ENCODE results near the gene TUB.

Gene TUB

DNA sequence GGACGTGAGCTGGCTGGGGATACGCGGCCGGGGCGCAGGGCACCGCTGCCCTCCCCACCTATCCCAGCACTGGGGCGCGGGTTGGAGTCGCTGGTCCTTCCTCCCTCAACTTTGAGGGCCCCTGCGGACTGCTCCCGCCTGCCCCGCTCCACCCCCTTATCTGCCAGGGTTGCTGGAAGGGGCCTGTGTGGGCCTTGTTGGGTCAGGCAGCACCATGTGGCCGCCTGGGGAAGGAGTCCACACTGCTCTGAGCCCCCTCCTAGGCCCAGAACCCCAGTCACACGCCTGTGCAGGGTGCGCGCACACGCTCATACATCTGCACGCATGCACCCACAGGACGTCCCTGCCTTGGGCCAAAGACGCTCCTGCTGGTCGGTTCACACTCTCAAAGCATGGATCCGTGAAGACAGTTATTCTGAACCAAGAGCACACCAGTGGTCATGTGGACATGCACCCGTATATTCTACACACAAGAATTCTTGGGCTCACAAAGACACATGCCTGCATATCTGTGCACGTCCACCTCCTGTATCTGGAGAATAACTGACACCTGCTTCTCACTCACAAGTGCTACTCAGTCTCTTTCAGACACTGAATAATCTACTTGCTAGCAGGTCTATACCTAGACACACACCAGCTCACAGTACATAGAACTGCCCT is 710 bp downstream of the TUB start:
- peak overlapping the region; percentile 49 for H3K4me3 ChIP-seq (replicated peaks; ENCODE audit: low read depth, low read length)
- TF ChIP-seq, protein P1, sequence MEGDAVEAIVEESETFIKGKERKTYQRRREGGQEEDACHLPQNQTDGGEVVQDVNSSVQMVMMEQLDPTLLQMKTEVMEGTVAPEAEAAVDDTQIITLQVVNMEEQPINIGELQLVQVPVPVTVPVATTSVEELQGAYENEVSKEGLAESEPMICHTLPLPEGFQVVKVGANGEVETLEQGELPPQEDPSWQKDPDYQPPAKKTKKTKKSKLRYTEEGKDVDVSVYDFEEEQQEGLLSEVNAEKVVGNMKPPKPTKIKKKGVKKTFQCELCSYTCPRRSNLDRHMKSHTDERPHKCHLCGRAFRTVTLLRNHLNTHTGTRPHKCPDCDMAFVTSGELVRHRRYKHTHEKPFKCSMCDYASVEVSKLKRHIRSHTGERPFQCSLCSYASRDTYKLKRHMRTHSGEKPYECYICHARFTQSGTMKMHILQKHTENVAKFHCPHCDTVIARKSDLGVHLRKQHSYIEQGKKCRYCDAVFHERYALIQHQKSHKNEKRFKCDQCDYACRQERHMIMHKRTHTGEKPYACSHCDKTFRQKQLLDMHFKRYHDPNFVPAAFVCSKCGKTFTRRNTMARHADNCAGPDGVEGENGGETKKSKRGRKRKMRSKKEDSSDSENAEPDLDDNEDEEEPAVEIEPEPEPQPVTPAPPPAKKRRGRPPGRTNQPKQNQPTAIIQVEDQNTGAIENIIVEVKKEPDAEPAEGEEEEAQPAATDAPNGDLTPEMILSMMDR (IDR thresholded peaks at IDR 0.05; ENCODE audit: low read length, missing control alignments), result no peak
- DNase-seq (ENCODE audit: low read depth), result no peak

DNA sequence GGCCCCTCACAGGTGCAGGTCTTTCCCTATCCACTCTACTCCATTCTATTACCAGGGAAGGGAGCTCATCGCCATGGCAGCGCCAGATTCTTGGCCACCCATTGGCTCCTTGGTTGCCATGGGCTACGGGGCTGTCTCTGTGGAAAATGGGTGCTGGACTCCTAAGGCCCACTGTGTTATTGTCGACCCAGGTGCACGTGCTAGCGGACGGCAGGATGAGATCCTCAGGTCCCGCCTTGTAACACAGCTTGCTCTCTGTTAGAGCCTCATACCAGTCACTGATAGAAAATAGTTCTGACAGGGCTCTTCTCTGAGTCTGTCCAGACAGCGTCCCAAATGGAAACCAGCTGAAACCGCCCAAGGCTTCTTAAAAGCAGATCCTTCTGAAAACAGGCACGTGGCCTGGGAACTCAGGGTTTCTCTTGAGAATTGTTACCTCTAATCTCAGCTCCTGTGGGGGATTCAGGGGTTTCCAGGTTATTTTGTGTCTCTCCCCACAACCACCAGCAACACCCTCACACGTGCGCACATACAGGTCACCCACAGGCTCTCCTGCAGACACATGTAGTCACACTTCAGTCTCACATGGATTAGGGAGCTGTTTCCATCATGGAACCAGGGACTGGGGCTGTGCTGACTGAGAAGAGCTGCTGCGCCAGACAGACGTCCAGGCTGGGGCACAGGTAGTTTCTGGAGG is 1.5 kb downstream of the TUB start:
- no peak for DNase-seq (ENCODE audit: low read depth)
- H3K4me3 ChIP-seq (replicated peaks; ENCODE audit: low read depth, low read length), result no peak overlapping the region
- TF ChIP-seq, protein P1 (IDR thresholded peaks at IDR 0.05; ENCODE audit: low read length, missing control alignments), result no peak

DNA sequence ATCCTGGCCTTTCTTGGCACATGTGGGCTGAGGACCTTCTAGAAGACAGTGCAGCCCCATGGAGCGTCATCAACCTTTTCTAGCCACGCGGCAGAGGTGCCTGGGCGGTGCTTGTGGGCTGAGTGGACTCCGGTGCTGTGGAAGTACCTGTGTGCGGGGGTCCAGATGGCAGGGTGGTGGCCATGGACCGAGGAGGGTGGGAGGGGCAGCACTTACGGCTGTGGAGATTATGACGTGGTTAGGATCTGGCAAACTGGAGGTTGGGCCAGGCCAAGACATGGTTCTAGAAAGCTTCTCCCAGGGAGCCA is 2.0 kb downstream of the TUB start:
- no peak for DNase-seq (ENCODE audit: low read depth)
- no peak overlapping the region for H3K4me3 ChIP-seq (replicated peaks; ENCODE audit: low read depth, low read length)
- TF ChIP-seq, protein P1 (IDR thresholded peaks at IDR 0.05; ENCODE audit: low read length, missing control alignments), result no peak

GRCh38 chr11:8083871-8084281 is 2.9 kb downstream of the TUB start:
- H3K4me3 ChIP-seq (replicated peaks; ENCODE audit: low read depth, low read length), result no peak overlapping the region
- TF ChIP-seq, protein P1 (IDR thresholded peaks at IDR 0.05; ENCODE audit: low read length, missing control alignments), result no peak
- no peak for DNase-seq (ENCODE audit: low read depth)

GRCh38 chr11:8084352-8084751 is 3.3 kb downstream of the TUB start:
- TF ChIP-seq, protein P1 (IDR thresholded peaks at IDR 0.05; ENCODE audit: low read length, missing control alignments), result no peak
- no peak overlapping the region for H3K4me3 ChIP-seq (replicated peaks; ENCODE audit: low read depth, low read length)
- DNase-seq (ENCODE audit: low read depth), result no peak

- DNase-seq (ENCODE audit: low read depth), result no peak
- no peak overlapping the region for H3K4me3 ChIP-seq (replicated peaks; ENCODE audit: low read depth, low read length)
- TF ChIP-seq, protein P1 (IDR thresholded peaks at IDR 0.05; ENCODE audit: low read length, missing control alignments), result no peak
These were observed 4.1 kb downstream of the TUB start for GRCh38 chr11:8085011-8085645.

All from fibroblast of pulmonary artery (primary cell).